ENCODE measurements around the gene BAZ1B. TPM values are rescaled to one million over a fixed set of nuclear protein-coding genes. Genes with fewer than 3 reads are reported as not detected.

The BAZ1B gene
- total and polyA plus RNA-seq, 9 of the 15 experiments (the other 6 are each of a cell fraction or from before 2014, with no cell fraction given): 15.0 to 134 (median 79.5) TPM

DNA sequence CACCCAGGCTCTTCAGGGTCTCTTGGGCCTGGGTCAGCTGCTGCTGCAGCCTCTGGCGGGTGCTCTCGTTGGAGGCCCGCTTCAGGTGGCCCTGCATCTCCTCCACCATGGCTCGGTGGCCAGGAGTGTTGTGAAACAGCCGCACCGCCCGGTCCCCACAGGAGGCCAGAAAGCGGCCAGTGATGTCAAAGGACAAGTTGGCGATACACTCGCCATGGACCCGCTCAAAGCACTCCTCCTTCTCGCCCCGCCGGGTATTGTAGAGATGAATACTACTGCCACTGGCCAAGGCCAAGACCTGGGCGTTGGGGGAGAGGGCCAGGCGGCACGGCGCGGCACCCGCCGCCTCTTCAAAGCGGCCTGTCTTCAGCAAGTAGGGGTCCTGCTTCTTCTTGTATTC is 48.4 kb upstream of the BAZ1B start:
- intact Hi-C loops (cut with micrococcal nuclease) (no loop called here), in situ Hi-C loops (cut with MboI) (no loop called here)
- no peak for FAIRE-seq
- H3K36me3 ChIP-seq (ENCODE audit: control insufficient read depth, insufficient read depth, low read length): peaks cover 66% of the 10 kb centered on the region
- H3K9ac ChIP-seq (ENCODE audit: insufficient read depth in 1 of 2, low read depth in 2 of 2, low read length in 2 of 2): peak overlapping the region in 1 of 2 experiments; percentile 10; a peak in 1 of 4 replicates
- no peak for DNase-seq (ENCODE audit: extremely low read depth in 1 of 4, low spot score in 3 of 4)
- peaks cover 37% of the 10 kb centered on the region for H3K79me2 ChIP-seq (ENCODE audit: control insufficient read depth, insufficient read depth, low read length)
- WGBS (ENCODE audit: insufficient coverage, low coverage, missing lambda C conversion rate): 94% methylated on average over 22 of the region's 22 CpGs
- BruUV-seq (replicated peaks): no TSS peak
- peaks cover 43 to 46% of the 10 kb centered on the region in 2 experiments for H3K4me1 ChIP-seq (replicated peaks in 1 of 2; ENCODE audit: control insufficient read depth in 2 of 2, insufficient read depth in 2 of 2, low read length in 2 of 2)
- H3K9me1 ChIP-seq (ENCODE audit: control insufficient read depth, insufficient read depth, low read length): peaks cover 9% of the 10 kb centered on the region
- no peak overlapping the region for H3K4me3 ChIP-seq
- H3K9me3 ChIP-seq (replicated peaks; ENCODE audit: control insufficient read depth, insufficient read depth, low read depth, low read length): no peaks in the 10 kb centered on the region
- H3K27me3 ChIP-seq (ENCODE audit: control insufficient read depth in 2 of 2, insufficient read depth in 2 of 2, low read length in 2 of 2): no peaks in the 10 kb centered on the region
- no peak overlapping the region for H3K27ac ChIP-seq (ENCODE audit: extremely low read depth, low read depth, low read length)
- no peak overlapping the region for H3K4me2 ChIP-seq (ENCODE audit: insufficient read depth, low read length)
- no peak for ATAC-seq
- POLR2A ChIA-PET: interaction anchor here (2.4 kb wide), 1 partner anchor 8 kb away, joined by 7 read pairs; no protein-coding TSS in a partner anchor
- H2AFZ ChIP-seq (ENCODE audit: low read depth, low read length): no peak overlapping the region
- peaks cover 46% of the 10 kb centered on the region for H4K20me1 ChIP-seq (replicated peaks; ENCODE audit: control insufficient read depth, insufficient read depth, low read length)
- CTCF ChIA-PET (ENCODE audit: low intra/inter-chr PET ratio): no interaction called here
- no peak for TF ChIP-seq ZBTB34 (CRISPR knock-in tag; IDR thresholded peaks at IDR 0.05)
- TF ChIP-seq CREB3 (tag; conservative IDR thresholded peaks at IDR 0.05; ENCODE audit: low read depth): no peak
- no peak for TF ChIP-seq TOE1 (IDR thresholded peaks at IDR 0.05; ENCODE audit: borderline replicate concordance)
- no peak for TF ChIP-seq TOE1 (CRISPR knock-in tag; IDR thresholded peaks at IDR 0.05; ENCODE audit: borderline replicate concordance, low read depth)
- no peak for TF ChIP-seq CEBPZ (IDR thresholded peaks at IDR 0.05; ENCODE audit: borderline replicate concordance, low read depth, low read length)
- no peak for TF ChIP-seq TGIF2 (CRISPR knock-in tag; IDR thresholded peaks at IDR 0.05)
- TF ChIP-seq, protein P1, sequence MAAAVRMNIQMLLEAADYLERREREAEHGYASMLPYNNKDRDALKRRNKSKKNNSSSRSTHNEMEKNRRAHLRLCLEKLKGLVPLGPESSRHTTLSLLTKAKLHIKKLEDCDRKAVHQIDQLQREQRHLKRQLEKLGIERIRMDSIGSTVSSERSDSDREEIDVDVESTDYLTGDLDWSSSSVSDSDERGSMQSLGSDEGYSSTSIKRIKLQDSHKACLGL (CRISPR knock-in tag; IDR thresholded peaks at IDR 0.05; ENCODE audit: borderline replicate concordance, poor library complexity, severe bottlenecking): no peak
- peak; percentile 31; the same call in 1 of the 2 replicates for TF ChIP-seq RBFOX2 (IDR thresholded peaks at IDR 0.05; ENCODE audit: low read depth, low read length)
- TF ChIP-seq EP300 (IDR thresholded peaks at IDR 0.05; ENCODE audit: low read length): no peak
- TF ChIP-seq XRCC3 (IDR thresholded peaks at IDR 0.05): no peak
- peak; percentile 36 for TF ChIP-seq CCNT2 (IDR thresholded peaks at IDR 0.05; ENCODE audit: borderline replicate concordance, extremely low read depth, insufficient read length, low read depth, low read length)
- no peak for TF ChIP-seq ZNF76 (CRISPR knock-in tag; IDR thresholded peaks at IDR 0.05; ENCODE audit: borderline replicate concordance)
- TF ChIP-seq USF2 (CRISPR knock-in tag; IDR thresholded peaks at IDR 0.05): no peak
- no peak for TF ChIP-seq CHD4 (IDR thresholded peaks at IDR 0.05; ENCODE audit: insufficient read depth, insufficient replicate concordance, low read depth, low read length, poor library complexity, severe bottlenecking)
